Stomach (tissue), 4 donors: ENCODE measurements around the gene USP17L18.
"Not testable (repeated sequence)": the region's sequence is repeated elsewhere in the genome, so short reads cannot be mapped to it uniquely, and the experiment has no call there.

Source experiments
- CTCF ChIP-seq, 7 experiments: fragments of 450-650 bp in 4 of 7; fragments of 200-600 bp in 3 of 7; sonication (generic) in 3 of 7; IDR thresholded peaks; one replicate each; pipeline ENCODE4 v1.5.1; 2016 to 2019; ENCODE audit warnings: antibody characterized with exemption in 7 of 7, control low read depth in 2 of 7, mild to moderate bottlenecking in 1 of 7
- POLR2A ChIP-seq, 4 donors: fragments of 450-650 bp; IDR thresholded peaks; one replicate each; pipeline ENCODE4 v1.6.1; 2016; ENCODE audit warnings: antibody characterized with exemption in 4 of 4, control low read depth in 2 of 4, mild to moderate bottlenecking in 1 of 4, moderate library complexity in 1 of 4
- POLR2AphosphoS5 ChIP-seq, 3 donors: sonication (generic); formaldehyde crosslinking; IDR thresholded peaks; one replicate each; pipeline ENCODE4 v1.6.1; 2016; ENCODE audit warnings: antibody characterized with exemption in 3 of 3

DNA sequence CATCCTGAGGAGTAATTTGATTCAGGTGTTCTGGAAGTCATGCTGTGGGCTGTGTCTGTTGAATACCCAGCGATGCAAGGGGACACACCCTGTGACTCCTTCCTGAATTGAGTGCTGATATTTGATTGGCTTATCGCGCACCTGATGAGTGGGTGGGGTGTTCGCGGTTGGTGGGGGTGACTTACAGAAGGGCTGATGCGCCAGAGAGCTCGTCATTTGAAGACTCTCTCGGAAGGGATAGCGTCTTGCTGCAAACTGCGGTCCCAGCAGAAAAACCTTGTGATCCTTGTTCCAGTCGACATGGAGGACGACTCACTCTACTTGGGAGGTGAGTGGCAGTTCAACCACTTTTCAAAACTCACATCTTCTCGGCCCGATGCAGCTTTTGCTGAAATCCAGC, 33.3 kb upstream of the USP17L18 start, which contains the start of gene USP17L11:
- TF ChIP-seq CTCF, POLR2AphosphoS5, POLR2A (IDR thresholded peaks at IDR 0.05): not testable (repeated sequence)
